Activated CD4-positive, CD25-positive, alpha-beta regulatory T cell treated with anti-CD3 and anti-CD28 coated beads, Interleukin-2, amount 50 U/mL, for 16 hours (primary cell): ENCODE data around the gene TMEM131.

Experiments
- DNase-seq: peaks from one replicate; pipeline ENCODE4 v3.0.0-alpha.2; 2020; ENCODE audit warnings: low read depth, low spot score

The TMEM131 gene

GRCh38 chr2:97708608-97709007 is 287.1 kb downstream of the TMEM131 start:
- no peak for DNase-seq

GRCh38 chr2:97708048-97708380 is 287.7 kb downstream of the TMEM131 start:
- no peak for DNase-seq

GRCh38 chr2:97707362-97708047 is 288.2 kb downstream of the TMEM131 start:
- no peak for DNase-seq

- no peak for DNase-seq
Observed at GRCh38 chr2:97706708-97707345, 288.9 kb downstream of the TMEM131 start.
